ENCODE results near the gene CXorf65. TPM values are rescaled to one million over a fixed set of nuclear protein-coding genes. Genes with fewer than 3 reads are reported as not detected.

CXorf65 gene
- total RNA-seq, 1 donor from 2014 or later, result not detected

GRCh38 chrX:71067712-71068043 is 38.9 kb downstream of the CXorf65 start:
- no peak for DNase-seq (ENCODE audit: low spot score)

- DNase-seq (ENCODE audit: low spot score), result no peak
These were observed 39.5 kb downstream of the CXorf65 start for GRCh38 chrX:71067089-71067488.

GRCh38 chrX:71060127-71060526 is 46.4 kb downstream of the CXorf65 start:
- no peak for DNase-seq (ENCODE audit: low spot score)

- DNase-seq (ENCODE audit: low spot score), result no peak
These were observed 48.6 kb downstream of the CXorf65 start for GRCh38 chrX:71057848-71058530.

- no peak for DNase-seq (ENCODE audit: low spot score)
These were observed 49.7 kb downstream of the CXorf65 start for GRCh38 chrX:71056867-71057266.

Other genes with a start within 250 kb of the CXorf65 start
- 0.14 TPM for gene TEX11, start 198.0 kb downstream of the CXorf65 start, total RNA-seq
- 0.26 TPM for gene SLC7A3, start 175.6 kb downstream of the CXorf65 start, total RNA-seq
- gene SNX12, start 38.4 kb downstream of the CXorf65 start, total RNA-seq, result 65.3 TPM
- gene FOXO4, start 10.9 kb downstream of the CXorf65 start, total RNA-seq, result 42.3 TPM
- gene IL2RG, start 4.8 kb upstream of the CXorf65 start, total RNA-seq, result 8.9 TPM
- gene MED12, start 11.9 kb upstream of the CXorf65 start, total RNA-seq, result 43.2 TPM
- 2.5 TPM for gene NLGN3, start 38.1 kb upstream of the CXorf65 start, total RNA-seq
- gene GJB1, start 116.5 kb upstream of the CXorf65 start, total RNA-seq, result 228 TPM
- 46.9 TPM for gene ZMYM3, start 147.4 kb upstream of the CXorf65 start, total RNA-seq
- 323 TPM for gene NONO, start 176.9 kb upstream of the CXorf65 start, total RNA-seq
- gene ITGB1BP2, start 195.0 kb upstream of the CXorf65 start, total RNA-seq, result 7.0 TPM